ENCODE measurements around the gene LIMA1. TPM values are rescaled to one million over a fixed set of nuclear protein-coding genes. Genes with fewer than 3 reads are reported as not detected.
A peak's percentile ranks its signal among the peaks of the same experiment; 100 is the strongest.

The LIMA1 gene
- total RNA-seq, 6 donors from 2014 or later, result 55.2 to 126 (median 68.8) TPM

GRCh38 chr12:50285253-50285652 is 1.9 kb upstream of the LIMA1 start:
- Histone ChIP-seq H3K27ac (no peak overlapping the region), H3K27me3 (no peaks in the 10 kb centered on the region), H3K4me1 (peaks cover 20 to 52% (median 25%) of the 10 kb centered on the region in 4 donors), H3K36me3 (no peaks in the 10 kb centered on the region), H3K4me3 (no peak overlapping the region), H3K9me3 (no peaks in the 10 kb centered on the region)
- WGBS, 2 donors, result 97 to 100% methylated on average over 1 of the region's 1 CpG
- TF ChIP-seq CTCF (IDR thresholded peaks at IDR 0.05) (no peak), EP300 (IDR thresholded peaks at IDR 0.05) (no peak), POLR2AphosphoS5 (IDR thresholded peaks at IDR 0.05) (no peak), POLR2A (IDR thresholded peaks at IDR 0.05) (no peak)
- ATAC-seq (ENCODE audit: low FRiP score in 2 of 2) (no peak), DNase-seq (no peak)

GRCh38 chr12:50282721-50283228 is 545 bp downstream of the LIMA1 start:
- peak overlapping the region; percentile 76 to 90 (median 86) for H3K4me3 ChIP-seq
- peak overlapping the region; percentile 82 to 89 (median 88) for H3K27ac ChIP-seq
- H3K36me3 ChIP-seq, result no peaks in the 10 kb centered on the region
- no peaks in the 10 kb centered on the region for H3K27me3 ChIP-seq
- 7 to 14% methylated on average over 12 to 14 of the region's 14 CpGs for WGBS, 2 donors
- TF ChIP-seq POLR2AphosphoS5 (IDR thresholded peaks at IDR 0.05) (peak in 1 of 2 donors; percentile 53), EP300 (IDR thresholded peaks at IDR 0.05) (no peak)
- H3K9me3 ChIP-seq, result no peaks in the 10 kb centered on the region
- H3K4me1 ChIP-seq, result peaks cover 20 to 60% (median 33%) of the 10 kb centered on the region in 4 donors
- ATAC-seq (ENCODE audit: low FRiP score in 2 of 2) (peak in 1 of 2 donors; percentile 79), DNase-seq (no peak)

- WGBS, 2 donors, result 84 to 85% methylated on average over 4 of the region's 4 CpGs
Observed at GRCh38 chr12:50279501-50279900, 3.8 kb downstream of the LIMA1 start.

GRCh38 chr12:50276912-50277671 is 6.2 kb downstream of the LIMA1 start:
- TF ChIP-seq POLR2A (IDR thresholded peaks at IDR 0.05) (no peak), POLR2AphosphoS5 (IDR thresholded peaks at IDR 0.05) (no peak), CTCF (IDR thresholded peaks at IDR 0.05) (no peak), EP300 (IDR thresholded peaks at IDR 0.05) (no peak)
- ATAC-seq (ENCODE audit: low FRiP score in 2 of 2) (no peak), DNase-seq (no peak)
- H3K27ac ChIP-seq, result peak overlapping the region in 2 of 4 donors; percentile 80 to 93
- H3K9me3 ChIP-seq, result no peaks in the 10 kb centered on the region
- H3K4me1 ChIP-seq, result peaks cover 39 to 67% (median 56%) of the 10 kb centered on the region in 4 donors
- WGBS, 2 donors, result 72 to 74% methylated on average over 3 of the region's 3 CpGs
- no peak overlapping the region for H3K4me3 ChIP-seq
- H3K36me3 ChIP-seq, result no peaks in the 10 kb centered on the region
- H3K27me3 ChIP-seq, result no peaks in the 10 kb centered on the region

More at GRCh38 chr12:50279501-50279900, 3.8 kb downstream of the LIMA1 start:
- no peaks in the 10 kb centered on the region for H3K36me3 ChIP-seq
- peak overlapping the region in 1 of 4 donors; percentile 4 for H3K27ac ChIP-seq
- H3K4me1 ChIP-seq, result peaks cover 39 to 65% (median 53%) of the 10 kb centered on the region in 4 donors
- DNase-seq (no peak), ATAC-seq (ENCODE audit: low FRiP score in 2 of 2) (no peak)
- no peaks in the 10 kb centered on the region for H3K27me3 ChIP-seq
- no peak for TF ChIP-seq POLR2AphosphoS5 (IDR thresholded peaks at IDR 0.05)
- TF ChIP-seq POLR2A (IDR thresholded peaks at IDR 0.05), result no peak
- TF ChIP-seq EP300 (IDR thresholded peaks at IDR 0.05), result no peak
- TF ChIP-seq CTCF (IDR thresholded peaks at IDR 0.05), result no peak
- H3K4me3 ChIP-seq, result no peak overlapping the region
- H3K9me3 ChIP-seq, result no peaks in the 10 kb centered on the region

GRCh38 chr12:50276068-50276467 is 7.3 kb downstream of the LIMA1 start:
- Histone ChIP-seq H3K27ac (peak overlapping the region; percentile 19 to 93 (median 54)), H3K27me3 (no peaks in the 10 kb centered on the region), H3K4me3 (no peak overlapping the region), H3K4me1 (peaks cover 40 to 64% (median 55%) of the 10 kb centered on the region in 4 donors), H3K9me3 (no peaks in the 10 kb centered on the region), H3K36me3 (no peaks in the 10 kb centered on the region)
- no peak for DNase-seq
- WGBS, 2 donors, result 88 to 98% methylated on average over 2 of the region's 2 CpGs
- no peak for ATAC-seq (ENCODE audit: low FRiP score in 2 of 2)
- TF ChIP-seq POLR2A (IDR thresholded peaks at IDR 0.05) (no peak), CTCF (IDR thresholded peaks at IDR 0.05) (no peak), EP300 (IDR thresholded peaks at IDR 0.05) (no peak)
